Measurements from ENCODE around the gene C1QA. TPM values are rescaled to one million over a fixed set of nuclear protein-coding genes. Genes with fewer than 3 reads are reported as not detected.

Gene C1QA
- polyA plus RNA-seq, 1 donor from 2014 or later, result not detected

- no peaks in the 10 kb centered on the region for H3K4me1 Mint-ChIP-seq
- no peak within 1 kb of the TSS for H3K4me3 Mint-ChIP-seq
- peaks cover 6% of the 10 kb centered on the region for H3K27me3 Mint-ChIP-seq
- no peaks in the 10 kb centered on the region for H3K9me3 Mint-ChIP-seq
- H3K27ac Mint-ChIP-seq, result no peak within 1 kb of the TSS
- no peaks in the 10 kb centered on the region for H3K36me3 Mint-ChIP-seq
Measured at GRCh38 chr1:22643381-22643780, 7.0 kb downstream of the C1QA start, which contains the start of gene C1QC. TSS of gene C1QC (plus strand) at chr1:22643633. CDS start at chr1:22644024, 391 bp downstream.

- H3K27ac Mint-ChIP-seq, result no peak overlapping the region
Measured at GRCh38 chr1:22643928-22644327, 7.5 kb downstream of the C1QA start.

DNA sequence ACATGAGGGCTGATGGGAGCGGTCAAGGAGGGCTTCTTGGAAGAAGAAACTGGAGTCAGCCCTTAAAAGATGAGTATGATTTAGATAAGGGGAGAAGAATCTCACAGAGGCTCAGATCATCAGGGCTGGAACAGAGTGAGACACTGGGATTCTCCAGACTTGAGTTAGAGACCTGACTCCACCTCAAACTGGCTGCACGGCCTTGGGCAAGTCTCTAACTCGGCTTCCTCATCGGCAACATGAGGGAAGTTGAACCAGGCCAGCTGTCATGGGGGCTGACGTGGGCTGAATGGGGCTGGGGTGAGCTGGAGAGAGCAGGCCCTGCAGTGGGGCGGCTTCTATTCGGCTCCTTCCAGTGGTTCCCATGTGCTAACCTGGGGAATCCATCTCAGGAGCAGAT lies 9.5 kb downstream of the C1QA start:
- Mint-ChIP-seq H3K36me3 (no peaks in the 10 kb centered on the region), H3K27me3 (peaks cover 4% of the 10 kb centered on the region), H3K4me3 (no peak overlapping the region), H3K27ac (peak overlapping the region in 1 of 3 donors; percentile 43), H3K9me3 (no peaks in the 10 kb centered on the region), H3K4me1 (no peaks in the 10 kb centered on the region)

More at GRCh38 chr1:22643928-22644327, 7.5 kb downstream of the C1QA start:
- no peaks in the 10 kb centered on the region for H3K4me1 Mint-ChIP-seq
- H3K27me3 Mint-ChIP-seq, result peaks cover 6% of the 10 kb centered on the region
- no peaks in the 10 kb centered on the region for H3K9me3 Mint-ChIP-seq
- no peak overlapping the region for H3K4me3 Mint-ChIP-seq
- no peaks in the 10 kb centered on the region for H3K36me3 Mint-ChIP-seq

GRCh38 chr1:22646384-22646783 lies 10.0 kb downstream of the C1QA start:
- H3K4me1 Mint-ChIP-seq, result no peaks in the 10 kb centered on the region
- H3K36me3 Mint-ChIP-seq, result no peaks in the 10 kb centered on the region
- H3K27ac Mint-ChIP-seq, result no peak overlapping the region
- H3K27me3 Mint-ChIP-seq, result peaks cover 4% of the 10 kb centered on the region
- H3K9me3 Mint-ChIP-seq, result no peaks in the 10 kb centered on the region
- H3K4me3 Mint-ChIP-seq, result no peak overlapping the region

GRCh38 chr1:22650089-22650693 lies 13.8 kb downstream of the C1QA start:
- peaks cover 8% of the 10 kb centered on the region for H3K27me3 Mint-ChIP-seq
- H3K36me3 Mint-ChIP-seq, result no peaks in the 10 kb centered on the region
- no peak overlapping the region for H3K4me3 Mint-ChIP-seq
- H3K4me1 Mint-ChIP-seq, result no peaks in the 10 kb centered on the region
- H3K27ac Mint-ChIP-seq, result no peak overlapping the region
- H3K9me3 Mint-ChIP-seq, result no peaks in the 10 kb centered on the region

GRCh38 chr1:22651941-22652856 lies 15.8 kb downstream of the C1QA start:
- Mint-ChIP-seq H3K36me3 (no peaks in the 10 kb centered on the region), H3K27me3 (peaks cover 8% of the 10 kb centered on the region), H3K4me1 (no peaks in the 10 kb centered on the region), H3K9me3 (no peaks in the 10 kb centered on the region), H3K4me3 (no peak overlapping the region), H3K27ac (no peak overlapping the region)

DNA sequence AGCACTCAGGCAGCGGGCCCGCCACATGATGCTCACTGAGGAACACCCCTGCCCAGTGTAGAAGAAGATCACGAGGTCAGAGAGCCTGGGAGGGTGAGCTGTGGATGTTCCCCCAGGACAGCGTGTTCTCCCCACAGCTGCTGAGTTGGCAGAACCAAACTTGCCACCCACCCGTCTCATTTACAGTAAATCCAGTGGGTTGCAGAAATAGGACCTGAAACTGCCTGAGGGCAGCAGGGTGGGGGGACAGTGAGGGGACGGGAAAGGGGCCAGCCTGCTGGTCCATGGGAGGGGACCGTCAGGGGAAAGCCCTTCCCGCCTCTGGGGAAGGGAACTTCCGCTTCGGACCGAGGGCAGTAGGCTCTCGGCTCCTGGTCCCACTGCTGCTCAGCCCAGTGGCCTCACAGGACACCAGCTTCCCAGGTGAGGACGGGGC lies 16.5 kb downstream of the C1QA start, which contains the start of gene C1QB:
Gene C1QB (plus strand): TSS at position 356 of the 436 bp plus-strand sequence. CDS start 6,227 bp downstream, outside the sequence.
- Mint-ChIP-seq H3K9me3 (no peaks in the 10 kb centered on the region), H3K36me3 (no peaks in the 10 kb centered on the region), H3K27me3 (peaks cover 8% of the 10 kb centered on the region), H3K4me3 (no peak within 1 kb of the TSS), H3K27ac (no peak within 1 kb of the TSS), H3K4me1 (no peaks in the 10 kb centered on the region)

DNA sequence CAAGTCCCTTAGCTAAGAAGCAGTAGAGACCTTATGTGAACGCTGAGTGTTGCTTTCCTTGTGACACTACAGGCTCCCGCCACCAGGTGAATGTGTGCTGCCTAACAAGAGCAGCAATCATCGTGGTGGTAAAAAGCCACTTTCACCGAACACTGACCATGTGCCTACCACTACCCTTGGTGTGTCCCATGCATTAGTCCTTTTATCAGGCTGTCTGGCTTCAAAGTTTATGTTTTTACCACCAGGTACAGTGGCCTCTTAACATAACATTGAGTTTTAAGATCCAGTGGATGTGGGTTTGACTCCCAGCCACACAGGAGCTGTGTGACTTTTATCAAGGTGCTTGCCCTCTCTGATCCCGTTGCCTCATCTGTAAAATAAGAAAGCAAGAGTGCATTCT lies 18.3 kb downstream of the C1QA start:
- no peaks in the 10 kb centered on the region for H3K36me3 Mint-ChIP-seq
- no peaks in the 10 kb centered on the region for H3K9me3 Mint-ChIP-seq
- no peaks in the 10 kb centered on the region for H3K4me1 Mint-ChIP-seq
- H3K4me3 Mint-ChIP-seq, result no peak overlapping the region
- no peak overlapping the region for H3K27ac Mint-ChIP-seq
- H3K27me3 Mint-ChIP-seq, result peaks cover 8% of the 10 kb centered on the region

DNA sequence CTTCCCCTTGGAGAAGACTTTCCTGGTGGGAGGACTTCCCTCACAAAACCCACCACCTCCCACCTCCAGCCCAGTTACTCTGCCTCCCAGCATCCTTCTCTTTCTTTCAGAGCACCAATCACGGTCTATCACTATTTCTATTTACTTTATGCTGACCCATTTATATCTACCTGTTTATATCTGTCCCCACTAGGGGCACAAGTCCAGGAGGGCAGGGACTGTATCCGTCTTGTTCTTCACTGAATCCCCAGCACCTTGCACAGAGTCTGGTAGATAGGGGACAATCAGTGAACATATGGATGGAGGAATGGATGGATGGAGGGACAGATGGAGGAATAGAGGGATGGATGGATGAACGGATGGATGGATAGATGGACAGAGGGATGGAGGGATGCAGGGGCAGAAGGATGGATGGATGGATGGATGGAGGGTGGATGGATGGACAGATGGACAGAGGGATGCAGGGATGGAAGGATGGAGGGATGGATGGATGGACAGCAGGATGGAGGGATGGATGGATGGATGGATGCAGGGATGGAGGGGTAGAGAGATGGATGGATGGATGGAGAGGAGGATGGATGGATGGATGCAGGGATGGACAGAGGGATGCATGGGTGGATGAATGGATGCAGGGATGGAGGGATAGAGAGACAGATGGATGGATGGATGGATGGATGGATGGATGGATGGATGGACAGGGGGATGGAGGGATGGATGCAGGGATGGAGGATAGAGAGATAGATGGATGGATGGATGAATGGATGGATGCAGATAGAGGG lies 22.1 kb downstream of the C1QA start:
- no peaks in the 10 kb centered on the region for H3K4me1 Mint-ChIP-seq

DNA sequence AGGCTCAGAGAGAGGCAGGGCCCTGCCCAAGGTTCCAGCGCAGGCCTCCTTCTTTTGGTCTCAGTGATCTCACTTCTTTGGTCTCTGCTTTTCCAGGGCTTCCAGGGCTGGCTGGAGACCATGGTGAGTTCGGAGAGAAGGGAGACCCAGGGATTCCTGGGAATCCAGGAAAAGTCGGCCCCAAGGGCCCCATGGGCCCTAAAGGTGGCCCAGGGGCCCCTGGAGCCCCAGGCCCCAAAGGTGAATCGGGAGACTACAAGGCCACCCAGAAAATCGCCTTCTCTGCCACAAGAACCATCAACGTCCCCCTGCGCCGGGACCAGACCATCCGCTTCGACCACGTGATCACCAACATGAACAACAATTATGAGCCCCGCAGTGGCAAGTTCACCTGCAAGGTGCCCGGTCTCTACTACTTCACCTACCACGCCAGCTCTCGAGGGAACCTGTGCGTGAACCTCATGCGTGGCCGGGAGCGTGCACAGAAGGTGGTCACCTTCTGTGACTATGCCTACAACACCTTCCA lies 24.4 kb downstream of the C1QA start:
- Mint-ChIP-seq H3K27me3 (peaks cover 10% of the 10 kb centered on the region), H3K9me3 (peaks cover 0 to 2% (median 0%) of the 10 kb centered on the region in 3 donors), H3K4me1 (no peaks in the 10 kb centered on the region), H3K36me3 (no peaks in the 10 kb centered on the region), H3K27ac (no peak overlapping the region), H3K4me3 (no peak overlapping the region)

More for the DNA sequence above, 22.1 kb downstream of the C1QA start:
- no peaks in the 10 kb centered on the region for H3K36me3 Mint-ChIP-seq
- H3K9me3 Mint-ChIP-seq, result peaks cover 0 to 2% (median 0%) of the 10 kb centered on the region in 3 donors
- no peak overlapping the region for H3K27ac Mint-ChIP-seq
- no peak overlapping the region for H3K4me3 Mint-ChIP-seq
- H3K27me3 Mint-ChIP-seq, result peaks cover 9% of the 10 kb centered on the region

GRCh38 chr1:22661880-22662279 lies 25.5 kb downstream of the C1QA start:
- Mint-ChIP-seq H3K27me3 (peaks cover 10% of the 10 kb centered on the region), H3K4me1 (no peaks in the 10 kb centered on the region), H3K9me3 (peaks cover 0 to 2% (median 0%) of the 10 kb centered on the region in 3 donors), H3K4me3 (no peak overlapping the region), H3K36me3 (no peaks in the 10 kb centered on the region), H3K27ac (no peak overlapping the region)

DNA sequence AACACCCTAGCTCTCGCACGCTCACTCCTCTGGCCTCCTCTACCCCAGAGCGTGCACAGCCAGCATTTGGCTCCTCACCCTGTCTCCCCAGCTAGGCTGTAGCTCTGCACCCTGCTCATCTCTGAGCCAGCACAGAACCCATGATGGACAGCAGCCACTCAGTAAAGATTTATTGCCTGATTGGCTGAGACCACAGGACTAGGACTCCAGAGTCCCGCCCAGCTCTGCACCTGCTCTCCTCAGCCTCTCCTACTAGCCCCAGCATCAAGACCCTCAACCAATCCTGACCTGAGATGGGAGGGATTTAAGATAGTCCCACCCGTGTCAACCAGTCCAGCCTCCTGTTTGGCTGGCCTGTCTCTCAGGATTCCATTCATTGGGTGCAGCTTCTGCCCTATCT lies 25.9 kb downstream of the C1QA start:
- H3K4me3 Mint-ChIP-seq, result no peak overlapping the region
- H3K27me3 Mint-ChIP-seq, result peaks cover 10% of the 10 kb centered on the region
- H3K27ac Mint-ChIP-seq, result no peak overlapping the region
- no peaks in the 10 kb centered on the region for H3K36me3 Mint-ChIP-seq
- H3K4me1 Mint-ChIP-seq, result no peaks in the 10 kb centered on the region
- peaks cover 0 to 2% (median 0%) of the 10 kb centered on the region in 3 donors for H3K9me3 Mint-ChIP-seq

- no peaks in the 10 kb centered on the region for H3K4me1 Mint-ChIP-seq
- H3K9me3 Mint-ChIP-seq, result peaks cover 0 to 2% (median 0%) of the 10 kb centered on the region in 3 donors
- peaks cover 10% of the 10 kb centered on the region for H3K27me3 Mint-ChIP-seq
- H3K36me3 Mint-ChIP-seq, result no peaks in the 10 kb centered on the region
- H3K27ac Mint-ChIP-seq, result peak overlapping the region in 1 of 3 donors; percentile 54
- H3K4me3 Mint-ChIP-seq, result no peak overlapping the region
Measured at GRCh38 chr1:22662986-22663408, 26.6 kb downstream of the C1QA start.

- H3K4me1 Mint-ChIP-seq, result no peaks in the 10 kb centered on the region
Measured at GRCh38 chr1:22665752-22666151, 29.3 kb downstream of the C1QA start.

More at GRCh38 chr1:22665752-22666151, 29.3 kb downstream of the C1QA start:
- Mint-ChIP-seq H3K27me3 (peaks cover 12% of the 10 kb centered on the region), H3K36me3 (no peaks in the 10 kb centered on the region), H3K4me3 (no peak overlapping the region), H3K27ac (no peak overlapping the region), H3K9me3 (peaks cover 0 to 2% (median 0%) of the 10 kb centered on the region in 3 donors)
